PC-3 (cell line): Measurements from ENCODE around the gene AGAP3.

Experiments used
- CTCF ChIP-seq: fragments of 300-600 bp; sonication (generic); conservative IDR thresholded peaks from 2 replicates; pipeline ENCODE4 v1.5.1; 2017; ENCODE audit warnings: antibody characterized with exemption, low read depth, mild to moderate bottlenecking, low read length
- EZH2 ChIP-seq: fragments of 300-600 bp; sonication (generic); IDR thresholded peaks from one replicate; pipeline ENCODE4 v1.6.1; 2017; ENCODE audit warnings: antibody characterized with exemption, mild to moderate bottlenecking, low read length; ENCODE audit not compliant: unreplicated experiment

DNA sequence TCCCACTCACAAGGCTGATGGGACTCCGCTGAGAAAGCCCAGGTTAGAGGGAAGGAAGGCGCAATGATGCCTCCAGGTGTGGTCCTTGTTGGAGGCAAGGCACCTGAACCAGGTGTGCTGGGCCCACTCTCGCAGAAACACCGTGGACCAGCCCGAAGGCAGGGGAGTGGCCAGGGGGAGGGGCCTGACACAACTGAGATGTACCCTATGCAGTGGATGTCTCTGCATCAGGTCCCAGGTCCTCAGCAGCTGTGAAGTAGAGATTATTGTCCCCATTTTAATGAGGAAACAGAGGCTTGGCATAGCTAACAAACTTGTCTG lies 49.2 kb downstream of the AGAP3 start:
- TF ChIP-seq CTCF, result no peak
- TF ChIP-seq EZH2, result no peak
